Measurements from ENCODE around the gene IQCK. TPM values are rescaled to one million over a fixed set of nuclear protein-coding genes. Genes with fewer than 3 reads are reported as not detected.

The IQCK gene
- total RNA-seq, 4 donors from 2014 or later: 23.1 to 62.7 (median 37.6) TPM

DNA sequence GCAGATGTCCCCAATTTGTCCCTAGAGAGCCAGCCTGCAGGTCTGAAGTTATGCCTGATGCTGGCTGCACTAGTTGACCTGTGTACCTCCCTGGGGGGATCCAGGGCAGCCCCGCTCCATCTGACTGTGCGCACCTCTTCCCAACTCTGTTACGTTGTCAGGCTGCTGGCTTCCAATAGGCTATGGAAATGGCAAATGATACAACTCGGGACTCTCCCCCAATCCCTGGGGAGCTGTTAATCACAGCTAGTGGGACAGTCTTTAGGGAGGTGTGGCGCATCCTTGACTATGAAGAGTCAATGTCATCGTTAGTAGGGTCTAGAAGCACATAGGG, 136.4 kb downstream of the IQCK start:
- Histone ChIP-seq H3K4me3 (no peak overlapping the region), H3K9me3 (no peaks in the 10 kb centered on the region), H3K36me3 (peaks cover 0 to 21% (median 0%) of the 10 kb centered on the region in 3 donors), H3K27ac (no peak overlapping the region), H3K27me3 (no peaks in the 10 kb centered on the region), H3K4me1 (peaks cover 0 to 10% (median 0%) of the 10 kb centered on the region in 4 donors)
- TF ChIP-seq, protein P1, sequence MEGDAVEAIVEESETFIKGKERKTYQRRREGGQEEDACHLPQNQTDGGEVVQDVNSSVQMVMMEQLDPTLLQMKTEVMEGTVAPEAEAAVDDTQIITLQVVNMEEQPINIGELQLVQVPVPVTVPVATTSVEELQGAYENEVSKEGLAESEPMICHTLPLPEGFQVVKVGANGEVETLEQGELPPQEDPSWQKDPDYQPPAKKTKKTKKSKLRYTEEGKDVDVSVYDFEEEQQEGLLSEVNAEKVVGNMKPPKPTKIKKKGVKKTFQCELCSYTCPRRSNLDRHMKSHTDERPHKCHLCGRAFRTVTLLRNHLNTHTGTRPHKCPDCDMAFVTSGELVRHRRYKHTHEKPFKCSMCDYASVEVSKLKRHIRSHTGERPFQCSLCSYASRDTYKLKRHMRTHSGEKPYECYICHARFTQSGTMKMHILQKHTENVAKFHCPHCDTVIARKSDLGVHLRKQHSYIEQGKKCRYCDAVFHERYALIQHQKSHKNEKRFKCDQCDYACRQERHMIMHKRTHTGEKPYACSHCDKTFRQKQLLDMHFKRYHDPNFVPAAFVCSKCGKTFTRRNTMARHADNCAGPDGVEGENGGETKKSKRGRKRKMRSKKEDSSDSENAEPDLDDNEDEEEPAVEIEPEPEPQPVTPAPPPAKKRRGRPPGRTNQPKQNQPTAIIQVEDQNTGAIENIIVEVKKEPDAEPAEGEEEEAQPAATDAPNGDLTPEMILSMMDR (IDR thresholded peaks at IDR 0.05): no peak
- no peak for TF ChIP-seq POLR2A (IDR thresholded peaks at IDR 0.05)
- TF ChIP-seq EP300 (IDR thresholded peaks at IDR 0.05): no peak
- WGBS, 2 donors: 79 to 83% methylated on average over 6 of the region's 6 CpGs
- no peak for DNase-seq (ENCODE audit: low spot score in 2 of 2)

DNA sequence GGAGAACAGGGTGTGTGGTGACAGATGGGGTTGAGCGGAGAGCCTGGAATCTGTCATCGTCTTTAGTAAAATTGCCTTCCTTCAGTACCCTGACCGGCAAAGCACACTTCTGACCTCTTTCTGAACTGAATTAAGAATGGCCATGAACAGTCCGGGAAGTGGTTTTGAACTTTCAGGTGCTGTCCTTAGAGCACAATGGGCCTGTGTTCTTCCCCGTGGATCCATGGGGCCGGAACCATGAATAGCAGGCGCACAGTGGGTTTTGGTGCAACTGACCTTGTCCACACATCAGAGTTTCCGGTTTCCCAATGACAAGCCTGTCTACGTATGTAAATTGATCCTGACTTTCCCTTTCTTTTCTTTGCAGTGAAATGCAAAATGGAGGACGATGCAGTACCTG, 138.0 kb downstream of the IQCK start:
- no peak overlapping the region for H3K27ac ChIP-seq
- H3K4me3 ChIP-seq: no peak overlapping the region
- TF ChIP-seq, protein P1 (IDR thresholded peaks at IDR 0.05): no peak
- TF ChIP-seq POLR2A (IDR thresholded peaks at IDR 0.05): no peak
- TF ChIP-seq EP300 (IDR thresholded peaks at IDR 0.05): no peak
- peaks cover 0 to 15% (median 0%) of the 10 kb centered on the region in 4 donors for H3K4me1 ChIP-seq
- no peaks in the 10 kb centered on the region for H3K27me3 ChIP-seq
- no peaks in the 10 kb centered on the region for H3K9me3 ChIP-seq
- peaks cover 0 to 24% (median 0%) of the 10 kb centered on the region in 3 donors for H3K36me3 ChIP-seq
- 66 to 74% methylated on average over 10 of the region's 10 CpGs for WGBS, 2 donors
- no peak for DNase-seq (ENCODE audit: low spot score in 2 of 2)

DNA sequence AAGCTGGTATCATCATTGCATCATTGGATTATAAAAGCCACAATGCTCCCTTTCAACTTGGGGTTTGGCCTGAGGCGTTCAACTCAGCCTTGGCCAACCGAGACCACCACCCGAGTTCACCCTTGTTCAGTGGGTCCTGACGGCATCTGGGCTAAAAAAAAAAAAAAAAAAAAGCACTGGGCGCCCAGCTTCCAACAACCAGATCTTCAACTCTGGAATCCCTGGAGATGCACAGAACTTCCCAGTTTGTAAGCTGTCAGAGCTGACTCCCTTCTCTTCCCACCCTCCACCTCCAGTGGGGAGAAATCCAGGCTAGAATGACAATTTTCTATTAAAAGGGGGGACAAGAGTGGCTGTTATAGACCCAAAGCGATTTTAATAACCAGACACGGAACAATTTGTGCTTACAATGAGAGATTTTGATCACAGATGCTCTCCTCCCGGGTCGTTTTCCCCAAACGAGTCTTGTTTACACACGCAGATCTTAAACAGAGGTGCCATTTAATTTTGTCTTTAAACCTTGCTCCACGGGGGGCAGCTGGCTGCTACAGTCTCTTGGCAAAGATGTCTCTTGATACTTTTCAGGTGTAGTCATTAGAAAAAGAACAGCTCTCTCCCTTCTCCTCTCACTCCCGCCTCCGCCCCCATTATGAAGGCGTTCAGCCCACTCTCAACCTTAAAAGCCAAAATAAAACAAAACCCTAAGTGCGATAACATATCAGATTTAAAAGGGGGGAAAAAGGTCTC, 139.7 kb downstream of the IQCK start:
- DNase-seq (ENCODE audit: low spot score in 2 of 2): no peak

DNA sequence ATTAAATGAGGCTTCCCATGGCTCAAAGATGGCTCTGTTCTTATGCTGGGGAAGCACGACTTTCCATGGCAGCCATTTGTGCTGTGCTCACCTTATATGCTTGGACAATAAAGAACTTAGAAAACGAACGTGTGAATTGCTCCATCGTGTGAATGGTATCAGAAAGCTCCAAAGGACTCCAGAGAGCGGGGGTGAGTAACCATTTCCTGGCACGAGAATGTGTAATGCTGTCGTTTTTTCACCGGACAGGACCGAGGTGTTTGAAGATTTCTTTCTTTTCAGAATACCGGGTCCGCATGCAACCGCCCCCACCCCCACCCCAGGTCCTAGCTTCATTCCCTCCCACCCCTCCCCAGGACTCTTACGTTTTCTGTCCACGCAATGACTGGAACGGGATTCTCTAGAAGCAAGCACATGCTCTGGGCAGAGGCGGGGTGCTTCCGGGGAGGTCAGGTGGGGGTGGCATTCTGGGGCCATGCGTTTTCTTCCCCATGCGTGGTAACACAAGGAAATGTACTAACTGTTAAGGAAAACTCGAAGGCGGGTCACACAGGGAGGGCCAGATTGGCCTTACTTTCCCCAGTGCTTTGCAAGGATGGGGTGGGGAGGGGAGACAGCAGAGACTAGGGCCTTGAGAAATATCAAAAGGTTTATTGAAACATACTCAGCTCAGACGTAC, 140.4 kb downstream of the IQCK start:
- TF ChIP-seq EP300 (IDR thresholded peaks at IDR 0.05) (no peak), POLR2A (IDR thresholded peaks at IDR 0.05) (no peak)
- TF ChIP-seq, protein P1 (IDR thresholded peaks at IDR 0.05): no peak

More for the DNA sequence above, 139.7 kb downstream of the IQCK start:
- Histone ChIP-seq H3K4me1 (peaks cover 0 to 30% (median 3%) of the 10 kb centered on the region in 4 donors), H3K36me3 (peaks cover 0 to 24% (median 0%) of the 10 kb centered on the region in 3 donors), H3K4me3 (no peak overlapping the region), H3K9me3 (no peaks in the 10 kb centered on the region), H3K27me3 (no peaks in the 10 kb centered on the region), H3K27ac (peak overlapping the region in 1 of 4 donors; percentile 38)
- TF ChIP-seq EP300 (IDR thresholded peaks at IDR 0.05): no peak
- TF ChIP-seq POLR2A (IDR thresholded peaks at IDR 0.05): no peak
- 67 to 68% methylated on average over 16 of the region's 16 CpGs for WGBS, 2 donors

DNA sequence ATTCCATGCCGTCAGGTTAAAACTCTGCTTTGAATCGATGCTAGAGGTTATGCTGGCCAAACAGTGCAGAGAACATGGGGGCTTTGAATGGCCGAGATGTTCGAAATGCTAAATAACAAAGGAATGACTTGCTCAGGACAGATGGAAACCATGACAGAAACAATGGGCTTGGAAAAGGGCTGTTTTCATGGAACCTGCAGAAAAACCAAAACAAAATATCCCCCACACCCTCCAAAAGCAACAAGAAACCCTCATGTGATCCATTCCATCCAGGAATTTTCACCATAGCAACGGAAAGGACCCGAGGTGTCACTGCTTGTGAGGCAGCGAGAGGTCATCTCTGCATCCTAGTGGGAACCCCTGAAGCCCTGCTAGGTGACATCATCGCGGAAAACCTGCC, 141.1 kb downstream of the IQCK start:
- no peak for DNase-seq (ENCODE audit: low spot score in 2 of 2)
- Histone ChIP-seq H3K9me3 (no peaks in the 10 kb centered on the region), H3K4me1 (peaks cover 0 to 35% (median 3%) of the 10 kb centered on the region in 4 donors), H3K36me3 (peaks cover 0 to 24% (median 0%) of the 10 kb centered on the region in 3 donors), H3K27me3 (no peaks in the 10 kb centered on the region), H3K27ac (peak overlapping the region in 1 of 4 donors; percentile 38), H3K4me3 (no peak overlapping the region)
- 85 to 86% methylated on average over 9 of the region's 9 CpGs for WGBS, 2 donors
- TF ChIP-seq, protein P1 (IDR thresholded peaks at IDR 0.05): no peak
- no peak for TF ChIP-seq EP300 (IDR thresholded peaks at IDR 0.05)
- TF ChIP-seq POLR2A (IDR thresholded peaks at IDR 0.05): no peak

More for the DNA sequence above, 140.4 kb downstream of the IQCK start:
- H3K4me1 ChIP-seq: peaks cover 0 to 35% (median 3%) of the 10 kb centered on the region in 4 donors
- H3K27me3 ChIP-seq: no peaks in the 10 kb centered on the region
- peaks cover 0 to 24% (median 0%) of the 10 kb centered on the region in 3 donors for H3K36me3 ChIP-seq
- no peak overlapping the region for H3K4me3 ChIP-seq
- H3K9me3 ChIP-seq: no peaks in the 10 kb centered on the region
- H3K27ac ChIP-seq: peak overlapping the region in 1 of 4 donors; percentile 38
- 66 to 67% methylated on average over 22 of the region's 22 CpGs for WGBS, 2 donors
- DNase-seq (ENCODE audit: low spot score in 2 of 2): no peak
